Bronchial epithelial cell (primary cell): Measurements from ENCODE around the gene MGST2. TPM values are rescaled to one million over a fixed set of nuclear protein-coding genes. Genes with fewer than 3 reads are reported as not detected.

Experiments
- DNase-seq: peaks from one replicate; pipeline ENCODE4 v3.0.0-alpha.2; 2010; ENCODE audit warnings: low read depth
- FAIRE-seq: peaks from 2 replicates; lab custom pipeline; 2011; peaks lifted over from hg19 to GRCh38; lab: Jason Lieb, UNC
- H3K27me3 ChIP-seq: 2 replicates; pipeline ENCODE4 v1.5.1; 2011; ENCODE audit warnings: low read length; ENCODE audit not compliant: control insufficient read depth, insufficient read depth
- H3K36me3 ChIP-seq: 2 replicates; pipeline ENCODE4 v1.5.1; 2011; ENCODE audit warnings: low read length; ENCODE audit not compliant: control insufficient read depth, insufficient read depth
- H3K4me3 ChIP-seq: 2 replicates; pipeline ENCODE4 v1.5.1; 2011; ENCODE audit warnings: mild to moderate bottlenecking, low read depth, low read length, control low read depth
- total RNA-seq: library from RNA; depleted of rRNA; stranded (reverse); fragments of >200 nt; gene quantifications from 2 replicates; pipeline ENCODE4 v1.2.1, GENCODE V29; 2014
- TF ChIP-seq, protein P1 (sequence below): IDR thresholded peaks from 2 replicates; pipeline ENCODE4 v1.5.1; 2011; ENCODE audit warnings: mild to moderate bottlenecking, moderate library complexity, low read length, control low read depth, inconsistent platforms; ENCODE audit not compliant: insufficient read depth, severe bottlenecking

Gene MGST2
- total RNA-seq, 1 donor from 2014 or later, result 28.7 TPM

DNA sequence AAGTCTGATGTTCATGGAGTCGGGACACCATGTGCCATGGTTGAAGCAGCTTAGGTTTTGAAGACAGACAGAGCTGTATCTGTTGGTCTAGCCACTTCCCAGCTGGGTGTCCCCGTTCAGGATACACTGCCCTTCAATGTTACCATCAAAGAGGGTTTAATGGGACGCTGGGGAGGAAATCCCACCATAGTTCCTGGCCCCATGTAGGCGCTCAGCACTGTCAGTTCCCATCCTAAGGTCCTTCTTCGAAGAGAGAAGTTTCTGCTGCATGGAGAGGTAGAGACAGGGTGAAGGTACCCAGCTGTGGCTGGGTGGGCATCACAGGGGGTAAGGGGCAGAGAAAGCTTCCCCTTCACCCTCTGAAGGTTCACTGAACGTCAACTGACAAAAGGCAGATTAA is 3.7 kb downstream of the MGST2 start:
- H3K36me3 ChIP-seq, result peaks cover 1% of the 10 kb centered on the region
- no peak overlapping the region for H3K4me3 ChIP-seq
- DNase-seq (no peak), FAIRE-seq (no peak)
- TF ChIP-seq, protein P1, sequence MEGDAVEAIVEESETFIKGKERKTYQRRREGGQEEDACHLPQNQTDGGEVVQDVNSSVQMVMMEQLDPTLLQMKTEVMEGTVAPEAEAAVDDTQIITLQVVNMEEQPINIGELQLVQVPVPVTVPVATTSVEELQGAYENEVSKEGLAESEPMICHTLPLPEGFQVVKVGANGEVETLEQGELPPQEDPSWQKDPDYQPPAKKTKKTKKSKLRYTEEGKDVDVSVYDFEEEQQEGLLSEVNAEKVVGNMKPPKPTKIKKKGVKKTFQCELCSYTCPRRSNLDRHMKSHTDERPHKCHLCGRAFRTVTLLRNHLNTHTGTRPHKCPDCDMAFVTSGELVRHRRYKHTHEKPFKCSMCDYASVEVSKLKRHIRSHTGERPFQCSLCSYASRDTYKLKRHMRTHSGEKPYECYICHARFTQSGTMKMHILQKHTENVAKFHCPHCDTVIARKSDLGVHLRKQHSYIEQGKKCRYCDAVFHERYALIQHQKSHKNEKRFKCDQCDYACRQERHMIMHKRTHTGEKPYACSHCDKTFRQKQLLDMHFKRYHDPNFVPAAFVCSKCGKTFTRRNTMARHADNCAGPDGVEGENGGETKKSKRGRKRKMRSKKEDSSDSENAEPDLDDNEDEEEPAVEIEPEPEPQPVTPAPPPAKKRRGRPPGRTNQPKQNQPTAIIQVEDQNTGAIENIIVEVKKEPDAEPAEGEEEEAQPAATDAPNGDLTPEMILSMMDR, result no peak
- H3K27me3 ChIP-seq, result no peaks in the 10 kb centered on the region

DNA sequence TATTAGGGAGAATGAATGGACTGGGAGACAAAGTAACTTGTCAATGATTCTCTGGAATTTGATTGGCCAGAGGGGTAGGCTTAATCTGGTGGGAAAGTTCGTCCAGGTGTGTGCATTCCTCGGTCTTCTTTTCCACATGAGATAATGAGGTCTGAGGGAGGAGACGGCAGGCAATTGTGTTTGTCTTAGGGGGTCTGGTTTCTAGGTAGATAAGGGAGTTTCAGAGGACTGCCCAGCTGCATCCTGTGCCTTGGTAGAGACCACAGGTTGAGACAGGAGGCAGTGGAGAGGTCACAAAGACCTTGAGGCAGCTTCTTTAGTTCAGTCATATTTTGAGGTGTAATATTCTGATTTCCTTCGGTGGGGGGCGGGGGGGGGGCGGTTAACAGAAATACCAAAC is 4.3 kb downstream of the MGST2 start:
- Histone ChIP-seq H3K27me3 (no peaks in the 10 kb centered on the region), H3K4me3 (no peak overlapping the region), H3K36me3 (peaks cover 1% of the 10 kb centered on the region)
- DNase-seq, result no peak
- TF ChIP-seq, protein P1, result no peak
- FAIRE-seq, result no peak

DNA sequence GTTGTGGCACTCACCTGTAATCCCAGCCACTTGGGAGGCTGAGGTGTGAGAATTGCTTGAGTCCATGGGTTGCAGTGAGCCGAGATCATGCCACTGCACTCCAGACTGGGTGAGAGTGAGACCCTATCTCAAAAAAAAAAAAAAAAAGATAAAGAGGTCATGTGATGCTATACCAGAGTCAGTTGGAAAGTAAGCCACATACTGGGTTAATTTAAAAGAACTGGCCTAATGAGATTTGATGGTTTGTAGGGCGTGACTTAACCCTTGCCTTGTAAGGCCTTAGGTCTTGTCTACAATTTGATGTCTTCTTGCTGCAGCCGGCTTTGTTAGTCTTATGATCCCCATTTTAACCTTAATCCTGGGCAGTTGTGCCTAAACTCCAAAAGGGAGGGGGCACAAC is 5.2 kb downstream of the MGST2 start:
- no peak for FAIRE-seq
- no peak for DNase-seq
- TF ChIP-seq, protein P1, result no peak

DNA sequence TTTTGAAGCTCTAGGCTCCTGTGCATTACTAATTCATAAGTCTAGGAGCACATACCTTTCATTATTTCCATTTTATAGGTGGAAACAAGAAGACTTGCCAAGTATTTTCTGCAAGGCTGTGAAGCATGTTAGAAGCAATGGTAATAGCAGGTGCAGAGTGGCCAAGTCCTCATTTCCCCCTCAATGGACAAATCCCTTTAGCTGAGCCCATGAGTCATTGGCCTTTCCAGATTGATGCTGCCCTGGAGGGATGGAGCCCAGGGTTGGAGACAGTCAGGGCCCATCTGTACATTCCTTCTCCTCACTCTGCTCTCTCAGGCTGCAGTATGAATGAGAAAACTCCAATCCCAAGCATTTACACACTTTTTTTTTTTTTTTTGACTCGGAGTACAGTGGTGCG is 6.6 kb downstream of the MGST2 start:
- Histone ChIP-seq H3K36me3 (peaks cover 1% of the 10 kb centered on the region), H3K4me3 (no peak overlapping the region), H3K27me3 (no peaks in the 10 kb centered on the region)
- TF ChIP-seq, protein P1, result no peak
- no peak for DNase-seq
- no peak for FAIRE-seq

More for the DNA sequence above, 5.2 kb downstream of the MGST2 start:
- peaks cover 1% of the 10 kb centered on the region for H3K36me3 ChIP-seq
- no peaks in the 10 kb centered on the region for H3K27me3 ChIP-seq
- no peak overlapping the region for H3K4me3 ChIP-seq

DNA sequence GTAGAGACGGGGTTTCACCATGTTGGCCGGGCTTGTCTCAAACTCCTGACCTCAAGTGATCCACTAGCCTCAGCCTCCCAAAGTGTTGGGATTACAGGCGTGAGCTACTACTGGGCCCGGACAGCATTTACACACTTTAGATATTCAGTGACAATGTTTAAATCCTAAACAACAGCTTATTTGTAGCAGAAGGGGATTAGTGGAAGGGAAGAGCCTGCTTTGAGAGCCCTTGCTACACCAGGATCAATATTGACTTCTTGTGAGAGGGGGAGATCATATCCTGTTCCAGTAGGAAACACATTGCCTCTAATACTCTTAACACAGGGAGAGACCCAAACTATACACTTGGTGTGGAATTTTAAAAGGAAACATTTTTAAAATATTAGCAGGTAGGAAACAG is 7.1 kb downstream of the MGST2 start:
- Histone ChIP-seq H3K36me3 (peaks cover 1% of the 10 kb centered on the region), H3K27me3 (no peaks in the 10 kb centered on the region), H3K4me3 (no peak overlapping the region)
- DNase-seq (no peak), FAIRE-seq (no peak)
- TF ChIP-seq, protein P1, result no peak

DNA sequence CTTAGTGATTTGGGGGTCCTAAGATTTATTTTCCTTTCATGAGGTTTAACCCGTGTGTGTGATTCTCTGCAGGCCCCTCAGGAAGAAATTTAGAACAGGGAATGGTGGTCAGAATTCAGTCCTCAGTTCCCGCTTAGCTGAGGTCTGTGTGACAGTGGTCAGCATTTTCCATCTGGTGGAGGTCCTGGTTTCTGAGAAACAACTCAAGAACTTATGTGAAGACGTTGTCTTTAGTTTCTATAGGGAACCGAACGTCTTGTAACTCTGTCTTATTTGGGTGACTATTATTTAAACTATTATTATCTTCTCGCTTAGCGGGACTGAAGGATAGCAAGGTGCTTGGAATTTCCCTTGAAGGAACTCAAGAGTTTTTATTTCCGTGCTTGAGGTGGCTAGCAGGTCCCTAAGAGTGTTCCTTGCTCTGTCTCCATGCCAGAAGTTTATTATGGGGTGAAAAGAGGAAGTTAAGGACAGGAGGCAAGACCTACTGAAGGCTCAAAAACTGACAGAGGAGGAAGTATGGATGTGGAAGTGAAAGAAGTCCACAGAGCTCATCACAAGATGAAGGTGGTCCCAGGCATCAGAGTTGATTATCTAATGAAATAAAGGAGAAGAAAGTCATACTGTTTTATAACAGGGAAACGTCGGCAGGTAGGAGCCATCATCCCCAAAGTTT is 9.4 kb downstream of the MGST2 start:
- TF ChIP-seq, protein P1, result no peak
- FAIRE-seq, result no peak
- DNase-seq, result no peak
- H3K4me3 ChIP-seq, result no peak overlapping the region
- peaks cover 4% of the 10 kb centered on the region for H3K36me3 ChIP-seq
- H3K27me3 ChIP-seq, result no peaks in the 10 kb centered on the region
